Type B pancreatic cell (in vitro differentiated cells): ENCODE results near the gene NOTCH1. TPM values are rescaled to one million over a fixed set of nuclear protein-coding genes. Genes with fewer than 3 reads are reported as not detected.

ENCODE experiments used
- DNase-seq: peaks from one replicate; pipeline ENCODE4 v3.0.0; 2021; ENCODE audit warnings: mixed read lengths; ENCODE audit not compliant: unreplicated experiment; ENCODE audit errors: extremely low spot score
- H3K27ac Mint-ChIP-seq: 2 replicates; pipeline ENCODE4 v1.8.0; 2021; ENCODE audit warnings: mild to moderate bottlenecking, mixed read lengths
- H3K27me3 Mint-ChIP-seq: 2 replicates; pipeline ENCODE4 v1.8.0; 2021; ENCODE audit warnings: mixed read lengths
- H3K36me3 Mint-ChIP-seq: 2 replicates; pipeline ENCODE4 v1.8.0; 2021; ENCODE audit warnings: mixed read lengths
- H3K4me1 Mint-ChIP-seq: one replicate; pipeline ENCODE4 v1.8.0; 2021; ENCODE audit warnings: mixed read lengths; ENCODE audit not compliant: unreplicated experiment
- H3K4me3 Mint-ChIP-seq: 2 replicates; pipeline ENCODE4 v1.8.0; 2021; ENCODE audit warnings: mild to moderate bottlenecking, mixed read lengths
- H3K9me3 Mint-ChIP-seq: 2 replicates; pipeline ENCODE4 v1.8.0; 2021; ENCODE audit warnings: mixed read lengths
- total RNA-seq: library from RNA; stranded (reverse); gene quantifications from 2 replicates; pipeline ENCODE4 v1.2.1, GENCODE V29; 2021; ENCODE audit warnings: low replicate concordance
- TF ChIP-seq, protein P1 (sequence below): fragments of 200-600 bp; sonication (generic); conservative IDR thresholded peaks from 2 replicates; pipeline ENCODE4 v1.5.0; 2021; ENCODE audit warnings: antibody characterized with exemption, mild to moderate bottlenecking

NOTCH1 gene
- total RNA-seq, 1 donor from 2014 or later = 53.1 TPM

GRCh38 chr9:136543280-136543679 lies 2.6 kb downstream of the NOTCH1 start:
- no peaks in the 10 kb centered on the region for H3K4me1 Mint-ChIP-seq
- no peak overlapping the region for H3K27ac Mint-ChIP-seq
- no peaks in the 10 kb centered on the region for H3K27me3 Mint-ChIP-seq
- peak overlapping the region; percentile 86 for H3K4me3 Mint-ChIP-seq
- no peaks in the 10 kb centered on the region for H3K36me3 Mint-ChIP-seq
- no peaks in the 10 kb centered on the region for H3K9me3 Mint-ChIP-seq
- no peak for DNase-seq
- TF ChIP-seq, protein P1, sequence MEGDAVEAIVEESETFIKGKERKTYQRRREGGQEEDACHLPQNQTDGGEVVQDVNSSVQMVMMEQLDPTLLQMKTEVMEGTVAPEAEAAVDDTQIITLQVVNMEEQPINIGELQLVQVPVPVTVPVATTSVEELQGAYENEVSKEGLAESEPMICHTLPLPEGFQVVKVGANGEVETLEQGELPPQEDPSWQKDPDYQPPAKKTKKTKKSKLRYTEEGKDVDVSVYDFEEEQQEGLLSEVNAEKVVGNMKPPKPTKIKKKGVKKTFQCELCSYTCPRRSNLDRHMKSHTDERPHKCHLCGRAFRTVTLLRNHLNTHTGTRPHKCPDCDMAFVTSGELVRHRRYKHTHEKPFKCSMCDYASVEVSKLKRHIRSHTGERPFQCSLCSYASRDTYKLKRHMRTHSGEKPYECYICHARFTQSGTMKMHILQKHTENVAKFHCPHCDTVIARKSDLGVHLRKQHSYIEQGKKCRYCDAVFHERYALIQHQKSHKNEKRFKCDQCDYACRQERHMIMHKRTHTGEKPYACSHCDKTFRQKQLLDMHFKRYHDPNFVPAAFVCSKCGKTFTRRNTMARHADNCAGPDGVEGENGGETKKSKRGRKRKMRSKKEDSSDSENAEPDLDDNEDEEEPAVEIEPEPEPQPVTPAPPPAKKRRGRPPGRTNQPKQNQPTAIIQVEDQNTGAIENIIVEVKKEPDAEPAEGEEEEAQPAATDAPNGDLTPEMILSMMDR = no peak

DNA sequence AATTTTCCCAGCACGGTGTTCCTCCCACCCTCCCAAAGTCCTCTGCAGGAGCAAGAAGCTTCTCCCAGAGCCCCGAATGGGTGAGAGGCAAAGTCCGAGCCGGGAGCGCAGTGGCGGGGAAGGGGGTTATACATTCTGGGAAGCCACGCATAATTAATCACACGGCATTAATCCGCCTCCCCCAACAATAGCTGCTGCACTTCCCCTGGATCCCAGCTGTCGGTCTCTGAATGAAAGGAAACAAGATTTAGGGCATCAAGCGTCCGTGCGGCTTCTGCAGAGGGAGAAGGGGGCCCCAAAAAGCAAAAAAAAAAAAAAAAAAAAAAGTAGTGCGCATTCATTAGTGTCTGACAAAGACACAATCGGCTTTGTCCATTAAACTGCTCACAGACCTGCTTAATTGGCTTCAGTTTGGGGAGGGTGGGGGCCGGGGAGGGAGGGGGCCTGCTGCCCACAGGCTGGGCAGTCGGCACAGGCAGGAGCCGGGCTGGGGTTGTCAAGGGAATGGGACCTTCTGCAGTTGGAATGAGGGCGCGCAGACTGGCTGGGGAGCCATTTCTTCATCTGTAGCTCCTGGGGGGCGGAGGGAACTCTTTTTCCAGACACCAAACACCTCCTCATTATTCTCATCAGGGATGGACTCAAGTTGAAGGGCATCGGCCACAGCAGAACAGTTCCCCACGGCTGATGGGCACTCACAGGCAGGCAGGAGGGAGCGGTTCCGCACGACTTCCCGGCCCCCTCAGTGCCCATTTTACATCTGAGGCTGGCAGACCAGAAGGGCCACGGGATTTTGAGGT lies 3.4 kb downstream of the NOTCH1 start:
- DNase-seq = no peak
- H3K27me3 Mint-ChIP-seq = no peaks in the 10 kb centered on the region
- TF ChIP-seq, protein P1 = no peak
- peak overlapping the region; percentile 86 for H3K4me3 Mint-ChIP-seq
- H3K9me3 Mint-ChIP-seq = no peaks in the 10 kb centered on the region
- H3K36me3 Mint-ChIP-seq = no peaks in the 10 kb centered on the region
- no peak overlapping the region for H3K27ac Mint-ChIP-seq
- no peaks in the 10 kb centered on the region for H3K4me1 Mint-ChIP-seq

DNA sequence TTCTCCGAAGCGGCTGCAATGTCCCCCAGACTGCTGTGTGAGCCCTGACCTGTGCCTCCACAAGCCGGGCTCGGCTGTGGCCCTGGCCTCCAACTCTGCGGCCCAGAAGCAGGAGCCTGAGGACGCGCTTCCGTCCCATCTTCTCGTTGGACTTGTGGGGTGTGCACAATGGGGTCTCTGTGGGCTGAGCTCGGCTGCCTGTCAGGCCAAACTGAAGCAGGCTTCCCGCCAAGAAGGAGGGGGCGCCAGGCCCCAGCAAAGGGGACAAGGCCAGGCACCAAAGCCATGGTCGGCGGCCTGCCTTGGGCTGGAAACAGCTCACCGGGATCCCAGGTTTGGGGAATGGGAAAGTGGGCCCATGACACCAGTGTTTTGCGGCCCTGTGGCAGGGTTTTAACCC lies 4.1 kb downstream of the NOTCH1 start:
- Mint-ChIP-seq H3K27me3 (no peaks in the 10 kb centered on the region), H3K9me3 (no peaks in the 10 kb centered on the region), H3K27ac (no peak overlapping the region), H3K4me3 (no peak overlapping the region), H3K36me3 (no peaks in the 10 kb centered on the region), H3K4me1 (no peaks in the 10 kb centered on the region)
- TF ChIP-seq, protein P1 = no peak
- DNase-seq = no peak

- no peaks in the 10 kb centered on the region for H3K4me1 Mint-ChIP-seq
- no peaks in the 10 kb centered on the region for H3K36me3 Mint-ChIP-seq
- TF ChIP-seq, protein P1 = no peak
- no peaks in the 10 kb centered on the region for H3K27me3 Mint-ChIP-seq
- no peaks in the 10 kb centered on the region for H3K9me3 Mint-ChIP-seq
- no peak overlapping the region for H3K27ac Mint-ChIP-seq
- no peak for DNase-seq
- H3K4me3 Mint-ChIP-seq = no peak overlapping the region
Measured at GRCh38 chr9:136541179-136541578, 4.7 kb downstream of the NOTCH1 start.

GRCh38 chr9:136539427-136540421 lies 6.1 kb downstream of the NOTCH1 start:
- TF ChIP-seq, protein P1 = no peak
- H3K9me3 Mint-ChIP-seq = no peaks in the 10 kb centered on the region
- H3K27me3 Mint-ChIP-seq = no peaks in the 10 kb centered on the region
- no peaks in the 10 kb centered on the region for H3K4me1 Mint-ChIP-seq
- DNase-seq = no peak
- peak overlapping the region; percentile 17 for H3K27ac Mint-ChIP-seq
- no peaks in the 10 kb centered on the region for H3K36me3 Mint-ChIP-seq
- peak overlapping the region; percentile 52 for H3K4me3 Mint-ChIP-seq
